SK-N-SH treated with all-trans-retinoic acid at 6 μM for 48 hours (cell line): ENCODE results near the gene CSTF2T.

Source experiments
- ATAC-seq: fragments of 200-7000 bp; cut with Tn5 transposase; 3 replicates; pipeline ENCODE4 v1.9.1; 2020; ENCODE audit warnings: mild to moderate bottlenecking, moderate library complexity
- ARNTL ChIP-seq: fragments of 450-650 bp; formaldehyde crosslinking; IDR thresholded peaks from 2 replicates; pipeline ENCODE4 v1.5.0; 2020; ENCODE audit warnings: low read depth, mild to moderate bottlenecking, moderate library complexity, borderline replicate concordance
- BACH2 ChIP-seq: fragments of 250-450 bp; sonication (Bioruptor Pico); IDR thresholded peaks from 2 replicates; pipeline ENCODE4 v1.9.0; 2021; ENCODE audit warnings: mild to moderate bottlenecking, borderline replicate concordance
- CSDC2 ChIP-seq: fragments of 250-450 bp; sonication (Bioruptor Pico); IDR thresholded peaks from 2 replicates; pipeline ENCODE4 v1.5.0; 2020; ENCODE audit warnings: mild to moderate bottlenecking, moderate library complexity
- CSRNP3 ChIP-seq: fragments of 250-450 bp; sonication (Bioruptor Pico); IDR thresholded peaks from 2 replicates; pipeline ENCODE4 v1.5.1; 2021; ENCODE audit warnings: mild to moderate bottlenecking, moderate library complexity
- ESRRG ChIP-seq: fragments of 250-450 bp; sonication (Bioruptor Pico); IDR thresholded peaks from 2 replicates; pipeline ENCODE4 v1.6.1; 2021; ENCODE audit warnings: mild to moderate bottlenecking
- GLIS3 ChIP-seq: fragments of 250-450 bp; sonication (Bioruptor Pico); IDR thresholded peaks from 2 replicates; pipeline ENCODE4 v1.5.0; 2020; ENCODE audit warnings: mild to moderate bottlenecking, moderate library complexity
- ISL1 ChIP-seq: fragments of 250-450 bp; sonication (Bioruptor Pico); IDR thresholded peaks from 2 replicates; pipeline ENCODE4 v2.1.2; 2022; ENCODE audit warnings: mild to moderate bottlenecking, moderate library complexity
- PPARA ChIP-seq: fragments of 250-450 bp; sonication (Bioruptor Pico); IDR thresholded peaks from 2 replicates; pipeline ENCODE4 v1.5.0; 2020; ENCODE audit warnings: mild to moderate bottlenecking, borderline replicate concordance
- RARB ChIP-seq: fragments of 250-450 bp; sonication (Bioruptor Pico); IDR thresholded peaks from 2 replicates; pipeline ENCODE4 v1.8.0; 2021; ENCODE audit warnings: mild to moderate bottlenecking, moderate library complexity
- SNAI2 ChIP-seq: fragments of 250-450 bp; sonication (Bioruptor Pico); IDR thresholded peaks from 2 replicates; pipeline ENCODE4 v1.5.0; 2020; ENCODE audit warnings: mild to moderate bottlenecking, moderate library complexity
- TCF4 ChIP-seq: fragments of 250-450 bp; sonication (Bioruptor Pico); IDR thresholded peaks from 2 replicates; pipeline ENCODE4 v1.8.0; 2021; ENCODE audit warnings: mild to moderate bottlenecking, moderate library complexity, borderline replicate concordance
- TOX ChIP-seq: fragments of 250-450 bp; sonication (Bioruptor Pico); IDR thresholded peaks from 2 replicates; pipeline ENCODE4 v1.8.0; 2021; ENCODE audit warnings: mild to moderate bottlenecking, moderate library complexity, borderline replicate concordance
- ZFP3 ChIP-seq: fragments of 250-450 bp; sonication (Bioruptor Pico); IDR thresholded peaks from 2 replicates; pipeline ENCODE4 v1.5.0; 2020; ENCODE audit warnings: mild to moderate bottlenecking, moderate library complexity
- ZFP30 ChIP-seq: fragments of 450-650 bp; formaldehyde crosslinking; IDR thresholded peaks from 2 replicates; pipeline ENCODE4 v1.5.0; 2022; ENCODE audit warnings: mild to moderate bottlenecking, moderate library complexity
- ZNF565 ChIP-seq: fragments of 450-650 bp; formaldehyde crosslinking; conservative IDR thresholded peaks from 2 replicates; pipeline ENCODE4 v1.5.0; 2020; ENCODE audit warnings: low read depth, mild to moderate bottlenecking, moderate library complexity
- ZNF70 ChIP-seq: fragments of 450-650 bp; formaldehyde crosslinking; IDR thresholded peaks from 2 replicates; pipeline ENCODE4 v1.5.0; 2020; ENCODE audit warnings: mild to moderate bottlenecking, moderate library complexity
- ZNF8 ChIP-seq: fragments of 450-650 bp; formaldehyde crosslinking; IDR thresholded peaks from 2 replicates; pipeline ENCODE4 v1.5.0; 2020; ENCODE audit warnings: mild to moderate bottlenecking, moderate library complexity
- TF ChIP-seq, protein P1 (sequence below): fragments of 250-450 bp; sonication (Bioruptor Pico); IDR thresholded peaks from 2 replicates; pipeline ENCODE4 v1.8.0; 2020; ENCODE audit warnings: mild to moderate bottlenecking, moderate library complexity, borderline replicate concordance
- TF ChIP-seq, protein P2 (sequence below): fragments of 250-450 bp; sonication (Bioruptor Pico); IDR thresholded peaks from 2 replicates; pipeline ENCODE4 v1.5.0; 2020; ENCODE audit warnings: mild to moderate bottlenecking, moderate library complexity
- TF ChIP-seq, protein P3 (sequence below): fragments of 250-450 bp; sonication (Bioruptor Pico); IDR thresholded peaks from 2 replicates; pipeline ENCODE4 v1.5.1; 2020; ENCODE audit warnings: low read depth, mild to moderate bottlenecking, moderate library complexity

CSTF2T gene

GRCh38 chr10:51708609-51709008 is 9.2 kb upstream of the CSTF2T start:
- ATAC-seq: no peak
- TF ChIP-seq TCF4: no peak
- TF ChIP-seq RARB (CRISPR knock-in tag): no peak
- TF ChIP-seq TOX (CRISPR knock-in tag): no peak
- TF ChIP-seq ARNTL (CRISPR knock-in tag): no peak
- TF ChIP-seq PPARA: no peak
- no peak for TF ChIP-seq CSRNP3 (CRISPR knock-in tag)
- no peak for TF ChIP-seq SNAI2 (CRISPR knock-in tag)
- TF ChIP-seq, protein P1, sequence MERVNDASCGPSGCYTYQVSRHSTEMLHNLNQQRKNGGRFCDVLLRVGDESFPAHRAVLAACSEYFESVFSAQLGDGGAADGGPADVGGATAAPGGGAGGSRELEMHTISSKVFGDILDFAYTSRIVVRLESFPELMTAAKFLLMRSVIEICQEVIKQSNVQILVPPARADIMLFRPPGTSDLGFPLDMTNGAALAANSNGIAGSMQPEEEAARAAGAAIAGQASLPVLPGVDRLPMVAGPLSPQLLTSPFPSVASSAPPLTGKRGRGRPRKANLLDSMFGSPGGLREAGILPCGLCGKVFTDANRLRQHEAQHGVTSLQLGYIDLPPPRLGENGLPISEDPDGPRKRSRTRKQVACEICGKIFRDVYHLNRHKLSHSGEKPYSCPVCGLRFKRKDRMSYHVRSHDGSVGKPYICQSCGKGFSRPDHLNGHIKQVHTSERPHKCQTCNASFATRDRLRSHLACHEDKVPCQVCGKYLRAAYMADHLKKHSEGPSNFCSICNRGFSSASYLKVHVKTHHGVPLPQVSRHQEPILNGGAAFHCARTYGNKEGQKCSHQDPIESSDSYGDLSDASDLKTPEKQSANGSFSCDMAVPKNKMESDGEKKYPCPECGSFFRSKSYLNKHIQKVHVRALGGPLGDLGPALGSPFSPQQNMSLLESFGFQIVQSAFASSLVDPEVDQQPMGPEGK: no peak
- TF ChIP-seq CSDC2: no peak
- no peak for TF ChIP-seq BACH2
- TF ChIP-seq GLIS3 (CRISPR knock-in tag): no peak
- TF ChIP-seq, protein P2, sequence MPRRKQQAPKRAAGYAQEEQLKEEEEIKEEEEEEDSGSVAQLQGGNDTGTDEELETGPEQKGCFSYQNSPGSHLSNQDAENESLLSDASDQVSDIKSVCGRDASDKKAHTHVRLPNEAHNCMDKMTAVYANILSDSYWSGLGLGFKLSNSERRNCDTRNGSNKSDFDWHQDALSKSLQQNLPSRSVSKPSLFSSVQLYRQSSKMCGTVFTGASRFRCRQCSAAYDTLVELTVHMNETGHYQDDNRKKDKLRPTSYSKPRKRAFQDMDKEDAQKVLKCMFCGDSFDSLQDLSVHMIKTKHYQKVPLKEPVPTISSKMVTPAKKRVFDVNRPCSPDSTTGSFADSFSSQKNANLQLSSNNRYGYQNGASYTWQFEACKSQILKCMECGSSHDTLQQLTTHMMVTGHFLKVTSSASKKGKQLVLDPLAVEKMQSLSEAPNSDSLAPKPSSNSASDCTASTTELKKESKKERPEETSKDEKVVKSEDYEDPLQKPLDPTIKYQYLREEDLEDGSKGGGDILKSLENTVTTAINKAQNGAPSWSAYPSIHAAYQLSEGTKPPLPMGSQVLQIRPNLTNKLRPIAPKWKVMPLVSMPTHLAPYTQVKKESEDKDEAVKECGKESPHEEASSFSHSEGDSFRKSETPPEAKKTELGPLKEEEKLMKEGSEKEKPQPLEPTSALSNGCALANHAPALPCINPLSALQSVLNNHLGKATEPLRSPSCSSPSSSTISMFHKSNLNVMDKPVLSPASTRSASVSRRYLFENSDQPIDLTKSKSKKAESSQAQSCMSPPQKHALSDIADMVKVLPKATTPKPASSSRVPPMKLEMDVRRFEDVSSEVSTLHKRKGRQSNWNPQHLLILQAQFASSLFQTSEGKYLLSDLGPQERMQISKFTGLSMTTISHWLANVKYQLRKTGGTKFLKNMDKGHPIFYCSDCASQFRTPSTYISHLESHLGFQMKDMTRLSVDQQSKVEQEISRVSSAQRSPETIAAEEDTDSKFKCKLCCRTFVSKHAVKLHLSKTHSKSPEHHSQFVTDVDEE: no peak
- TF ChIP-seq ZNF8 (CRISPR knock-in tag): no peak
- TF ChIP-seq ISL1: no peak
- TF ChIP-seq ZNF70: no peak

GRCh38 chr10:51707821-51708424 is 8.5 kb upstream of the CSTF2T start:
- no peak for ATAC-seq
- TF ChIP-seq ZFP30 (CRISPR knock-in tag): no peak
- TF ChIP-seq PPARA: no peak
- no peak for TF ChIP-seq GLIS3 (CRISPR knock-in tag)
- TF ChIP-seq ESRRG (CRISPR knock-in tag): no peak
- no peak for TF ChIP-seq ZNF8 (CRISPR knock-in tag)
- no peak for TF ChIP-seq BACH2

GRCh38 chr10:51707392-51707791 is 8.0 kb upstream of the CSTF2T start:
- TF ChIP-seq TCF4 (no peak), SNAI2 (CRISPR knock-in tag) (no peak), ZNF565 (CRISPR knock-in tag) (no peak), ZFP30 (CRISPR knock-in tag) (no peak), ESRRG (CRISPR knock-in tag) (no peak), GLIS3 (CRISPR knock-in tag) (no peak), RARB (CRISPR knock-in tag) (no peak)
- ATAC-seq: no peak

- ATAC-seq: peak; percentile 55; the same call in 2 of the 3 replicates
- TF ChIP-seq BACH2 (no peak), RARB (CRISPR knock-in tag) (0 out of 2 replicates have a peak, but pooled peaks have one; percentile 30), ISL1 (peak; percentile 69), ESRRG (CRISPR knock-in tag) (no peak), CSRNP3 (CRISPR knock-in tag) (no peak), TCF4 (no peak), TOX (CRISPR knock-in tag) (no peak)
These were observed 6.8 kb upstream of the CSTF2T start for GRCh38 chr10:51706225-51706624.

- no peak for TF ChIP-seq TCF4
- no peak for TF ChIP-seq ZNF565 (CRISPR knock-in tag)
- no peak for TF ChIP-seq RARB (CRISPR knock-in tag)
- no peak for TF ChIP-seq CSDC2
- no peak for TF ChIP-seq ZFP3 (CRISPR knock-in tag)
- TF ChIP-seq, protein P3, sequence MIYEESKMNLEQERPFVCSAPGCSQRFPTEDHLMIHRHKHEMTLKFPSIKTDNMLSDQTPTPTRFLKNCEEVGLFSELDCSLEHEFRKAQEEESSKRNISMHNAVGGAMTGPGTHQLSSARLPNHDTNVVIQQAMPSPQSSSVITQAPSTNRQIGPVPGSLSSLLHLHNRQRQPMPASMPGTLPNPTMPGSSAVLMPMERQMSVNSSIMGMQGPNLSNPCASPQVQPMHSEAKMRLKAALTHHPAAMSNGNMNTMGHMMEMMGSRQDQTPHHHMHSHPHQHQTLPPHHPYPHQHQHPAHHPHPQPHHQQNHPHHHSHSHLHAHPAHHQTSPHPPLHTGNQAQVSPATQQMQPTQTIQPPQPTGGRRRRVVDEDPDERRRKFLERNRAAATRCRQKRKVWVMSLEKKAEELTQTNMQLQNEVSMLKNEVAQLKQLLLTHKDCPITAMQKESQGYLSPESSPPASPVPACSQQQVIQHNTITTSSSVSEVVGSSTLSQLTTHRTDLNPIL (CRISPR knock-in tag): no peak
- TF ChIP-seq ARNTL (CRISPR knock-in tag): no peak
- TF ChIP-seq ZFP30 (CRISPR knock-in tag): no peak
- ATAC-seq: no peak
These were observed 6.4 kb upstream of the CSTF2T start for GRCh38 chr10:51705774-51706173.
